HUES64 (cell line): ENCODE data around the gene TUBB4A.

Experiments
- H3K27ac ChIP-seq: 2 replicates; pipeline ENCODE4 v1.7.0; 2013; ENCODE audit warnings: low read depth, low read length, inconsistent platforms
- H3K27me3 ChIP-seq: 2 replicates; pipeline ENCODE4 v1.6.1; 2013; ENCODE audit warnings: mild to moderate bottlenecking, low read length; ENCODE audit not compliant: insufficient read depth
- H3K36me3 ChIP-seq: 2 replicates; pipeline ENCODE4 v1.6.1; 2013; ENCODE audit warnings: mild to moderate bottlenecking, low read length; ENCODE audit not compliant: insufficient read depth
- H3K4me1 ChIP-seq: 2 replicates; pipeline ENCODE4 v1.6.1; 2013; ENCODE audit warnings: mild to moderate bottlenecking, low read length, moderate library complexity; ENCODE audit not compliant: insufficient read depth
- H3K4me3 ChIP-seq: 2 replicates; pipeline ENCODE4 v1.5.1; 2013; ENCODE audit warnings: mild to moderate bottlenecking, low read length, moderate library complexity
- H3K9ac ChIP-seq: 2 replicates; pipeline ENCODE4 v1.6.1; 2013; ENCODE audit warnings: mild to moderate bottlenecking, low read depth, low read length
- H3K9me3 ChIP-seq: 2 replicates; pipeline ENCODE4 v1.6.1; 2013; ENCODE audit warnings: low read depth, low read length; ENCODE audit not compliant: insufficient read depth
- WGBS: fragments of 150-250, 120-280 bp; methylation state at CpG from one replicate; pipeline ENCODE4 v1.1.7; 2013; ENCODE audit warnings: missing lambda C conversion rate; 5-methylcytosine and 5-hydroxymethylcytosine counted together

TUBB4A gene

GRCh38 chr19:6532244-6532999 is 30.3 kb upstream of the TUBB4A start:
- H3K9ac ChIP-seq, result no peak overlapping the region
- WGBS, result 79% methylated on average over 31 of the region's 31 CpGs

GRCh38 chr19:6531956-6532243 is 29.8 kb upstream of the TUBB4A start:
- Histone ChIP-seq H3K27ac (no peak overlapping the region), H3K9me3 (no peaks in the 10 kb centered on the region; the same call in 1 of the 2 replicates), H3K27me3 (peaks cover 66% of the 10 kb centered on the region), H3K36me3 (no peaks in the 10 kb centered on the region), H3K4me3 (peak overlapping the region; percentile 35; the same call in 1 of the 2 replicates), H3K9ac (no peak overlapping the region), H3K4me1 (peaks cover 5% of the 10 kb centered on the region; the same call in 1 of the 2 replicates)
- 83% methylated on average over 5 of the region's 5 CpGs for WGBS

More at GRCh38 chr19:6532244-6532999, 30.3 kb upstream of the TUBB4A start:
- Histone ChIP-seq H3K9me3 (peaks cover 5% of the 10 kb centered on the region), H3K4me1 (peaks cover 5% of the 10 kb centered on the region; the same call in 1 of the 2 replicates), H3K36me3 (no peaks in the 10 kb centered on the region), H3K27me3 (peaks cover 66% of the 10 kb centered on the region), H3K4me3 (peak overlapping the region; percentile 35), H3K27ac (no peak overlapping the region)

GRCh38 chr19:6531163-6531955 is 29.2 kb upstream of the TUBB4A start:
- H3K9ac ChIP-seq, result peak overlapping the region; percentile 61; the same call in 1 of the 2 replicates

GRCh38 chr19:6530386-6531162 is 28.5 kb upstream of the TUBB4A start, which contains the start of gene TNFSF9:
Gene TNFSF9, plus strand, starts transcription at chr19:6531026. Its CDS starts 11 bp downstream, at chr19:6531037.
- no peaks in the 10 kb centered on the region for H3K36me3 ChIP-seq
- peaks cover 5% of the 10 kb centered on the region; the same call in 1 of the 2 replicates for H3K4me1 ChIP-seq
- H3K9me3 ChIP-seq, result no peaks in the 10 kb centered on the region
- H3K9ac ChIP-seq, result peak within 1 kb of the TSS; percentile 68; the same call in 1 of the 2 replicates
- H3K4me3 ChIP-seq, result peak within 1 kb of the TSS; percentile 66
- H3K27me3 ChIP-seq, result peaks cover 63% of the 10 kb centered on the region
- 77% methylated on average over 44 of the region's 44 CpGs for WGBS
- H3K27ac ChIP-seq, result no peak within 1 kb of the TSS

More at GRCh38 chr19:6531163-6531955, 29.2 kb upstream of the TUBB4A start:
- WGBS, result 86% methylated on average over 57 of the region's 57 CpGs
- Histone ChIP-seq H3K9me3 (no peaks in the 10 kb centered on the region; the same call in 1 of the 2 replicates), H3K27me3 (peaks cover 66% of the 10 kb centered on the region), H3K36me3 (no peaks in the 10 kb centered on the region), H3K4me3 (peak overlapping the region; percentile 66), H3K27ac (no peak overlapping the region), H3K4me1 (peaks cover 5% of the 10 kb centered on the region; the same call in 1 of the 2 replicates)

GRCh38 chr19:6529937-6530385 is 27.9 kb upstream of the TUBB4A start:
- Histone ChIP-seq H3K9ac (no peak overlapping the region), H3K36me3 (no peaks in the 10 kb centered on the region), H3K27me3 (peaks cover 58% of the 10 kb centered on the region), H3K4me3 (peak overlapping the region; percentile 66), H3K4me1 (peaks cover 5% of the 10 kb centered on the region; the same call in 1 of the 2 replicates), H3K27ac (no peak overlapping the region), H3K9me3 (no peaks in the 10 kb centered on the region)
- 76% methylated on average over 2 of the region's 2 CpGs for WGBS

GRCh38 chr19:6529351-6529750 is 27.2 kb upstream of the TUBB4A start:
- WGBS, result 35% methylated on average over 2 of the region's 2 CpGs
- H3K4me3 ChIP-seq, result no peak overlapping the region
- H3K9ac ChIP-seq, result no peak overlapping the region
- H3K4me1 ChIP-seq, result peaks cover 5% of the 10 kb centered on the region; the same call in 1 of the 2 replicates
- H3K9me3 ChIP-seq, result no peaks in the 10 kb centered on the region
- no peaks in the 10 kb centered on the region for H3K36me3 ChIP-seq
- H3K27ac ChIP-seq, result no peak overlapping the region
- peaks cover 52% of the 10 kb centered on the region for H3K27me3 ChIP-seq

GRCh38 chr19:6528544-6529121 is 26.5 kb upstream of the TUBB4A start:
- no peak overlapping the region for H3K9ac ChIP-seq
- H3K27ac ChIP-seq, result no peak overlapping the region
- WGBS, result 70% methylated on average over 8 of the region's 9 CpGs
- H3K4me1 ChIP-seq, result peaks cover 5% of the 10 kb centered on the region; the same call in 1 of the 2 replicates
- H3K27me3 ChIP-seq, result peaks cover 46% of the 10 kb centered on the region
- no peaks in the 10 kb centered on the region for H3K9me3 ChIP-seq
- no peaks in the 10 kb centered on the region for H3K36me3 ChIP-seq
- no peak overlapping the region for H3K4me3 ChIP-seq

GRCh38 chr19:6527893-6528543 is 25.9 kb upstream of the TUBB4A start:
- peaks cover 45% of the 10 kb centered on the region for H3K27me3 ChIP-seq
- H3K9ac ChIP-seq, result no peak overlapping the region
- no peak overlapping the region for H3K27ac ChIP-seq
- H3K4me1 ChIP-seq, result peaks cover 5% of the 10 kb centered on the region; the same call in 1 of the 2 replicates
- no peak overlapping the region for H3K4me3 ChIP-seq
- 78% methylated on average over 17 of the region's 17 CpGs for WGBS
- H3K36me3 ChIP-seq, result no peaks in the 10 kb centered on the region
- H3K9me3 ChIP-seq, result no peaks in the 10 kb centered on the region

GRCh38 chr19:6524311-6524710 is 22.2 kb upstream of the TUBB4A start:
- H3K4me3 ChIP-seq, result no peak overlapping the region
- no peak overlapping the region for H3K27ac ChIP-seq
- H3K9ac ChIP-seq, result no peak overlapping the region
- H3K36me3 ChIP-seq, result no peaks in the 10 kb centered on the region
- 81% methylated on average over 2 of the region's 2 CpGs for WGBS
- H3K9me3 ChIP-seq, result no peaks in the 10 kb centered on the region
- H3K27me3 ChIP-seq, result peaks cover 8% of the 10 kb centered on the region
- no peaks in the 10 kb centered on the region; the same call in 1 of the 2 replicates for H3K4me1 ChIP-seq

- Histone ChIP-seq H3K4me3 (no peak overlapping the region), H3K27me3 (no peaks in the 10 kb centered on the region), H3K36me3 (no peaks in the 10 kb centered on the region), H3K4me1 (no peaks in the 10 kb centered on the region), H3K9me3 (no peaks in the 10 kb centered on the region), H3K27ac (no peak overlapping the region), H3K9ac (no peak overlapping the region)
- WGBS, result 68% methylated on average over 6 of the region's 6 CpGs
Observed at GRCh38 chr19:6522712-6523111, 20.6 kb upstream of the TUBB4A start.
